ENCODE data around the gene TIMM10. TPM values are rescaled to one million over a fixed set of nuclear protein-coding genes. Genes with fewer than 3 reads are reported as not detected.

TIMM10 gene
- total RNA-seq, 2 experiments from 2014 or later, result 82.4 to 86.1 TPM

- POLR2A ChIA-PET, result no interaction called here
- peaks cover 7% of the 10 kb centered on the region for H3K27me3 Mint-ChIP-seq
- no peak overlapping the region for H3K4me3 Mint-ChIP-seq
- H3K36me3 Mint-ChIP-seq (ENCODE audit: low read depth), result peaks cover 14% of the 10 kb centered on the region
- no peak for DNase-seq
- H3K27ac Mint-ChIP-seq, result no peak overlapping the region
- H3K4me1 Mint-ChIP-seq, result no peaks in the 10 kb centered on the region
- CTCF ChIA-PET, result interaction anchor here (3.1 kb wide), 1 partner anchor 39 kb away, joined by 16 read pairs; no protein-coding TSS in a partner anchor
- no peaks in the 10 kb centered on the region for H3K9me3 Mint-ChIP-seq
Measured at GRCh38 chr11:57487021-57487778, 43.4 kb downstream of the TIMM10 start.

- CTCF ChIA-PET, result interaction anchor here (0.8 to 5.7 kb wide), 6 partner anchors 9 to 140 kb away, joined by 3 to 33 read pairs (median 8); no protein-coding TSS in a partner anchor
- Mint-ChIP-seq H3K27me3 (peaks cover 21% of the 10 kb centered on the region), H3K27ac (no peak overlapping the region), H3K4me3 (no peak overlapping the region), H3K9me3 (no peaks in the 10 kb centered on the region), H3K36me3 (ENCODE audit: low read depth) (peaks cover 12% of the 10 kb centered on the region), H3K4me1 (no peaks in the 10 kb centered on the region)
- DNase-seq, result no peak
- POLR2A ChIA-PET, result no interaction called here
Measured at GRCh38 chr11:57485217-57485990, 45.1 kb downstream of the TIMM10 start.

- H3K36me3 Mint-ChIP-seq (ENCODE audit: low read depth), result peaks cover 12% of the 10 kb centered on the region
- no peak overlapping the region for H3K27ac Mint-ChIP-seq
- POLR2A ChIA-PET, result interaction anchor here (1.1 kb wide), 1 partner anchor 32 kb away, joined by 3 read pairs; the partner anchor contains the start of gene SLC43A1
- peaks cover 29% of the 10 kb centered on the region for H3K27me3 Mint-ChIP-seq
- H3K4me1 Mint-ChIP-seq, result peaks cover 2% of the 10 kb centered on the region
- no peak for DNase-seq
- CTCF ChIA-PET, result interaction anchor here (0.7 to 5.7 kb wide), 15 partner anchors 9 to 156 kb away, joined by 3 to 33 read pairs (median 5); partner anchors contain the start of genes P2RX3, RTN4RL2, SLC43A1 and SLC43A3
- H3K9me3 Mint-ChIP-seq, result no peaks in the 10 kb centered on the region
- no peak overlapping the region for H3K4me3 Mint-ChIP-seq
Measured at GRCh38 chr11:57484141-57484710, 46.3 kb downstream of the TIMM10 start.

- POLR2A ChIA-PET, result interaction anchor here (1.1 kb wide), 1 partner anchor 32 kb away, joined by 3 read pairs; the partner anchor contains the start of gene SLC43A1
- H3K27me3 Mint-ChIP-seq, result peaks cover 31% of the 10 kb centered on the region
Measured at GRCh38 chr11:57483562-57483918, 47.0 kb downstream of the TIMM10 start.

DNA sequence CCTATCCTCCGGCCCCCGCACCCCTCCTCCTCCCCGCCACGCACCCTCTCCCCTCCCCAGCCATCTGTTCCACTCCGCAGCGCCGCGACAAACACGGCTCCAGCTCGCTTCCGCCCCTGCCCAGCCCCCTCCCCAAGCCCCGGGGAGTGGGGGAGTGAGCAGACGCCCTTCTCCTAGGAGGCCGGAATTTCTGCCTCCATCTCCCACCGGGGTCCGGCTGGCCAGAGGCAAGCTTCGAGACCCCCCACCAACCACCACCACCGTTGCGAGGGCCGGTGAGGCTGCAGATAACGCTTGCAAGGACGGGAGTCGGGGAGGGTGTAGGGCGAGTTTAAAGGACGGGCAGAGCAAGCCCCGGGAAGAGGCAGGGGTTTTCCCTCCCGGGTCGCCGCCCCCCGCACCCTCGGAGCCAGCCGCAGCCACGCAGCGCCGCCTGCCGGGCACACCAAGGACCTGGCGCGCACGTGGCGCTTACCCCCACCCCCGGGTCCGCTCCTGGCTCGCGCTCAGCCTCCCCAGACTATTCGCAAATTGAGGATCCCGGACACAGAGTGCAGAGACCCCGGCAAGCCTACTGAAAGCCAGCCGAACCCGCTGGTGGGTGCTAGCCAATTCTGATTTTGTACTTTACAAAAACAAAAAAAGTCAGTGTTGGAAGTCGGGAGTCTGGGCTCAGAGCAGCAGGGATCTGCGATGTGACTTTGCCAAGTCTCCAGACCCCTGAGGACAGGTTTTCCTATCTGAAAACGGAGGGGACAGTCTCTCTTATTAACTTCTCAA, 47.6 kb downstream of the TIMM10 start:
- peak; percentile 45 for DNase-seq
- peaks cover 2% of the 10 kb centered on the region for H3K4me1 Mint-ChIP-seq
- POLR2A ChIA-PET, result interaction anchor here (1.0 kb wide), 1 partner anchor 32 kb away, joined by 3 read pairs; the partner anchor contains the start of gene SLC43A1
- H3K27me3 Mint-ChIP-seq, result peaks cover 35% of the 10 kb centered on the region
- peaks cover 9% of the 10 kb centered on the region for H3K36me3 Mint-ChIP-seq (ENCODE audit: low read depth)
- H3K4me3 Mint-ChIP-seq, result no peak overlapping the region
- CTCF ChIA-PET, result interaction anchor here (1.1 to 5.7 kb wide), 11 partner anchors 8 to 158 kb away, joined by 3 to 33 read pairs (median 8); partner anchors contain the start of genes RTN4RL2, SLC43A1 and UBE2L6
- H3K27ac Mint-ChIP-seq, result no peak overlapping the region
- H3K9me3 Mint-ChIP-seq, result no peaks in the 10 kb centered on the region

More at GRCh38 chr11:57483562-57483918, 47.0 kb downstream of the TIMM10 start:
- Mint-ChIP-seq H3K4me1 (peaks cover 2% of the 10 kb centered on the region), H3K36me3 (ENCODE audit: low read depth) (peaks cover 12% of the 10 kb centered on the region), H3K9me3 (no peaks in the 10 kb centered on the region), H3K27ac (no peak overlapping the region), H3K4me3 (no peak overlapping the region)
- CTCF ChIA-PET, result interaction anchor here (0.7 to 5.7 kb wide), 15 partner anchors 9 to 157 kb away, joined by 3 to 33 read pairs (median 5); partner anchors contain the start of genes P2RX3, RTN4RL2, SLC43A1 and SLC43A3
- no peak for DNase-seq

GRCh38 chr11:57481915-57482781, 48.4 kb downstream of the TIMM10 start:
- no peak overlapping the region for H3K4me3 Mint-ChIP-seq
- no peaks in the 10 kb centered on the region for H3K9me3 Mint-ChIP-seq
- H3K4me1 Mint-ChIP-seq, result peaks cover 2% of the 10 kb centered on the region
- POLR2A ChIA-PET, result interaction anchor here (1.0 kb wide), 1 partner anchor 33 kb away, joined by 3 read pairs; the partner anchor contains the start of gene SLC43A1
- peaks cover 9% of the 10 kb centered on the region for H3K36me3 Mint-ChIP-seq (ENCODE audit: low read depth)
- CTCF ChIA-PET, result interaction anchor here (0.6 to 5.7 kb wide), 4 partner anchors 11 to 44 kb away, joined by 4 to 33 read pairs (median 26); no protein-coding TSS in a partner anchor
- peaks cover 43% of the 10 kb centered on the region for H3K27me3 Mint-ChIP-seq
- DNase-seq, result no peak
- no peak overlapping the region for H3K27ac Mint-ChIP-seq

- no peaks in the 10 kb centered on the region for H3K9me3 Mint-ChIP-seq
- POLR2A ChIA-PET, result interaction anchor here (0.6 to 1.6 kb wide), 2 partner anchors 146 to 150 kb away, joined by 3 read pairs; partner anchors contain the start of gene SSRP1
- no peak overlapping the region for H3K27ac Mint-ChIP-seq
- CTCF ChIA-PET, result interaction anchor here (0.8 to 5.7 kb wide), 5 partner anchors 12 to 156 kb away, joined by 3 to 33 read pairs (median 12); no protein-coding TSS in a partner anchor
- H3K36me3 Mint-ChIP-seq (ENCODE audit: low read depth), result peaks cover 9% of the 10 kb centered on the region
- peaks cover 6% of the 10 kb centered on the region for H3K4me1 Mint-ChIP-seq
- no peak for DNase-seq
- H3K4me3 Mint-ChIP-seq, result no peak overlapping the region
- H3K27me3 Mint-ChIP-seq, result peaks cover 48% of the 10 kb centered on the region
Measured at GRCh38 chr11:57481315-57481714, 49.2 kb downstream of the TIMM10 start.

GRCh38 chr11:57480409-57481137, 50.0 kb downstream of the TIMM10 start:
- peaks cover 55% of the 10 kb centered on the region for H3K27me3 Mint-ChIP-seq
- CTCF ChIA-PET, result interaction anchor here (0.7 to 5.7 kb wide), 9 partner anchors 13 to 156 kb away, joined by 3 to 33 read pairs (median 4); partner anchors contain the start of gene UBE2L6
- POLR2A ChIA-PET, result interaction anchor here (0.6 to 1.6 kb wide), 2 partner anchors 145 to 150 kb away, joined by 3 read pairs; partner anchors contain the start of gene SSRP1

GRCh38 chr11:57479911-57480310, 50.6 kb downstream of the TIMM10 start:
- CTCF ChIA-PET, result interaction anchor here (0.7 to 5.7 kb wide), 6 partner anchors 13 to 134 kb away, joined by 3 to 33 read pairs (median 9); no protein-coding TSS in a partner anchor
- no peak for DNase-seq
- peaks cover 60% of the 10 kb centered on the region for H3K27me3 Mint-ChIP-seq
- no peak overlapping the region for H3K27ac Mint-ChIP-seq
- H3K4me1 Mint-ChIP-seq, result peaks cover 17% of the 10 kb centered on the region
- peaks cover 1% of the 10 kb centered on the region for H3K36me3 Mint-ChIP-seq (ENCODE audit: low read depth)
- no peaks in the 10 kb centered on the region for H3K9me3 Mint-ChIP-seq
- POLR2A ChIA-PET, result interaction anchor here (1.6 kb wide), 1 partner anchor 145 kb away, joined by 3 read pairs; the partner anchor contains the start of gene SSRP1
- no peak overlapping the region for H3K4me3 Mint-ChIP-seq

More at GRCh38 chr11:57480409-57481137, 50.0 kb downstream of the TIMM10 start:
- H3K27ac Mint-ChIP-seq, result no peak overlapping the region
- DNase-seq, result peak; percentile 81
- no peaks in the 10 kb centered on the region for H3K9me3 Mint-ChIP-seq
- H3K4me1 Mint-ChIP-seq, result peaks cover 12% of the 10 kb centered on the region
- H3K4me3 Mint-ChIP-seq, result no peak overlapping the region
- H3K36me3 Mint-ChIP-seq (ENCODE audit: low read depth), result peaks cover 5% of the 10 kb centered on the region

DNA sequence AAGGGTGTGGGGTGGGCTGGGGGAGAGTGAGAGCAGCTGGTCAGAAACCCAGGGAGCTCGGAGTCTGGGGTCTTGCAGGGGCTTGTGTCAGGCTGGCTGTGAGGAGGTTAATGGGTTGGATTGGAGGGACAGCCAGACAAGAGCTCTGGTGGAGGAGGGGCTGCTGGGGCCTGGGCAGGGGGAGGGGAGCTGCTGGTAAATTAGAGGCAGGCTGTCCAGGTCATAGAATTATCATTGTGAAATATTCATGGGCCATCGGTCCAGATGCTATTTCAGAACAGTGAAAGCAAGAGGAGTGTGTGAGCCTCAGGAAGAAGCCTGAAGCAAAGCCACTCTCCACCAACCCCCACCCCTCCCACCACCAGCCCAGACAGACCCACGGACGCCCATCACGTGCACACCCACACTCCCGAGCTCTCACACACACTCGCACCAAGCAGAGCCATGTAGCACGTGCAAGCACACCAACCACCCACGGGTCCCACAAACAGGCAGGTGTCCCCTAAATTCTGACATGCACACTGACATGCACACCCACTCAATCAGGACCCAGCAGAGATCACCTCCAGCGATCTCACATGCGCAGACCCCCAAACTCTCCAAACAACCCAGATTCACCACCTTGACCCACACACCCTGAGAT, 51.4 kb downstream of the TIMM10 start:
- no peak for DNase-seq
- Mint-ChIP-seq H3K4me1 (peaks cover 25% of the 10 kb centered on the region), H3K27me3 (peaks cover 64% of the 10 kb centered on the region), H3K9me3 (no peaks in the 10 kb centered on the region), H3K36me3 (ENCODE audit: low read depth) (no peaks in the 10 kb centered on the region), H3K27ac (no peak overlapping the region), H3K4me3 (no peak overlapping the region)
- ChIA-PET CTCF (interaction anchor here (0.9 to 4.2 kb wide), 5 partner anchors 14 to 133 kb away, joined by 3 to 14 read pairs (median 3); no protein-coding TSS in a partner anchor), POLR2A (no interaction called here)

Measured in activated CD4-positive, alpha-beta memory T cell treated with anti-CD3 and anti-CD28 coated beads, Interleukin-2, amount 10 ng/mL, durations not matched to agents 7 days and 5 days (primary cell).